ENCODE results near the gene ARRDC2. TPM values are rescaled to one million over a fixed set of nuclear protein-coding genes. Genes with fewer than 3 reads are reported as not detected.
A peak's percentile ranks its signal among the peaks of the same experiment; 100 is the strongest.

The ARRDC2 gene
- total and polyA plus RNA-seq, 9 donors: 6.8 to 22.8 (median 12.6) TPM

DNA sequence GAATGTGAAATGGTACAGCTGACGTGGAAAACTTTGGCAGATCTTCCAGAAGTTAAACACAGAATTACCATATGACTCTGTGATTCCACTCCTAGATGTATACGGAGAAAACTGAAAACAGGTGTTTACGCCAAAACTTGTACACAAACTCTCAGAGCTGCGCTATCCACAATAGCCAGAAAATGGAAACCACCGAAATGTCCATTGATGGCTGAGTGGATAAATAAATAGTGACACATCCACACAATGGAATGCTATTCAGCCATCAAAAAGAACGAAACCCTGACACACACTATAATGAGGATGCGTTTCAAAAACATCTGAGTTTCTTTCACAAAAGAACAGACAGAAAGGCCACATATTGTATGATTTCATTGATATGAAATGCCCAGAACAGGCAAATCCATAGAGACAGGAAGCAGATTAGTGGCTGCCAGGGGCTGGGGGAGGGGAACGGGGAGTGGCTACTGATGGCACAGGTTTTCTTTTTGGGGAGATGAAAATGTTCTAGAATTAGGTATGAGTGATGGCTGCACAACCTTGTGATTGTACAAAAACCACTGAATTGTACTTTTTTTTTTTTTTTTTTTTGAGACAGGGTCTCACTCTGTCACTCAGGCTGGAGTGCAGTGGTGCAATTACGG lies 45.7 kb downstream of the ARRDC2 start:
- no peak overlapping the region for H3K4me3 ChIP-seq
- WGBS, 3 donors: 51 to 59% (median 58%) methylated on average over 9 of the region's 9 CpGs
- no peak for DNase-seq
- peaks cover 2% of the 10 kb centered on the region for H3K4me1 ChIP-seq (ENCODE audit: insufficient read depth)
- no peak for TF ChIP-seq POLR2A (IDR thresholded peaks at IDR 0.05)
- TF ChIP-seq EP300 (IDR thresholded peaks at IDR 0.05): no peak
- TF ChIP-seq, protein P1, sequence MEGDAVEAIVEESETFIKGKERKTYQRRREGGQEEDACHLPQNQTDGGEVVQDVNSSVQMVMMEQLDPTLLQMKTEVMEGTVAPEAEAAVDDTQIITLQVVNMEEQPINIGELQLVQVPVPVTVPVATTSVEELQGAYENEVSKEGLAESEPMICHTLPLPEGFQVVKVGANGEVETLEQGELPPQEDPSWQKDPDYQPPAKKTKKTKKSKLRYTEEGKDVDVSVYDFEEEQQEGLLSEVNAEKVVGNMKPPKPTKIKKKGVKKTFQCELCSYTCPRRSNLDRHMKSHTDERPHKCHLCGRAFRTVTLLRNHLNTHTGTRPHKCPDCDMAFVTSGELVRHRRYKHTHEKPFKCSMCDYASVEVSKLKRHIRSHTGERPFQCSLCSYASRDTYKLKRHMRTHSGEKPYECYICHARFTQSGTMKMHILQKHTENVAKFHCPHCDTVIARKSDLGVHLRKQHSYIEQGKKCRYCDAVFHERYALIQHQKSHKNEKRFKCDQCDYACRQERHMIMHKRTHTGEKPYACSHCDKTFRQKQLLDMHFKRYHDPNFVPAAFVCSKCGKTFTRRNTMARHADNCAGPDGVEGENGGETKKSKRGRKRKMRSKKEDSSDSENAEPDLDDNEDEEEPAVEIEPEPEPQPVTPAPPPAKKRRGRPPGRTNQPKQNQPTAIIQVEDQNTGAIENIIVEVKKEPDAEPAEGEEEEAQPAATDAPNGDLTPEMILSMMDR (IDR thresholded peaks at IDR 0.05): no peak
- no peak overlapping the region for H3K27ac ChIP-seq
- H3K36me3 ChIP-seq: no peaks in the 10 kb centered on the region
- intact Hi-C loops (cut with DNase I): no loop called here
- no peaks in the 10 kb centered on the region for H3K9me3 ChIP-seq
- H3K27me3 ChIP-seq: no peaks in the 10 kb centered on the region

DNA sequence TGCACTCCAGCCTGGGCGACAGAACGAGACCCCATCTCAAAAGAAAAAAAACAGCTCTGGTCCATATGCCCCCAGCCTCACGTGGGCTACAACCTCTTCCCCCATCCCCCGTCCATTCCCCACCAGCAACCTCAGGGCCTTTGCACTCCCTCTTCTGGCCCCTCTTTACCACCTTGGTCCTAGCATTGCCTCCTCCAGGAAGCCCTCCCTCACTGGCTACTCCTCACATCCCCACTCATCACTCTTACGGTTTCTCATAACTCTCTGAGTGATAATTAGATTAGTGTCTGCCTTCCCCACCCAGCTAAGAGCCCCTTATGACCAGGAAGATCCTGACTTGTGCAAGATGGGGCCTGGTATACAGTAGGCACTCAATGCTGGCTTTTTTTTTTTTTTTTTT lies 48.0 kb downstream of the ARRDC2 start:
- Histone ChIP-seq H3K27ac (no peak overlapping the region), H3K4me3 (no peak overlapping the region), H3K4me1 (ENCODE audit: insufficient read depth) (peaks cover 2% of the 10 kb centered on the region), H3K27me3 (no peaks in the 10 kb centered on the region), H3K9me3 (no peaks in the 10 kb centered on the region), H3K36me3 (no peaks in the 10 kb centered on the region)
- no peak for DNase-seq
- intact Hi-C loops (cut with DNase I): loop anchor here in 1 of 4 donors (5.0 kb wide), 1 partner anchor 39 kb away; no protein-coding TSS in a partner anchor
- TF ChIP-seq EP300 (IDR thresholded peaks at IDR 0.05): no peak
- TF ChIP-seq POLR2A (IDR thresholded peaks at IDR 0.05): no peak
- TF ChIP-seq, protein P1 (IDR thresholded peaks at IDR 0.05): no peak
- WGBS, 3 donors: 73 to 77% (median 76%) methylated on average over 5 of the region's 5 CpGs

DNA sequence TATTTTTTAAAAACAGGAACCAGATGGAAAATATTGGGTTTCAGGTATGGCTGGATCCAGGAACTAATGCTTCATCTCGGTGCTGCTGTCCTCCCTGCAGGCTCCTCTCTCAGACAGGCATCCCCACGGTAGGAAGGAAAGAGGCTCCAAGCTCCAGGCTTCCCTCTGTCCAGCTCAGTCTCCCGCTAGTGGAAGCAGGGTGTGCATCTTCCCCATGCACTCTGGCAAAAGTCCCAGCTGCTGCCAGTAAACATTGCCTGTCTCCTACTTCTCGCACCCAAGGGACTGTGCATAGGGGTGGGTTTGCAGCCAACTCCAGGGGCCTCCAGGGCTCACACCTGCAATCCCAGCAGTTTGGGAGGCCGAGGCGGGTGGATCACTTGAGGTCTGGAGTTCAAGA lies 49.6 kb downstream of the ARRDC2 start:
- Histone ChIP-seq H3K36me3 (no peaks in the 10 kb centered on the region), H3K9me3 (no peaks in the 10 kb centered on the region), H3K4me1 (ENCODE audit: insufficient read depth) (no peaks in the 10 kb centered on the region), H3K27me3 (no peaks in the 10 kb centered on the region), H3K27ac (no peak overlapping the region), H3K4me3 (no peak overlapping the region)
- 50 to 67% (median 62%) methylated on average over 6 of the region's 6 CpGs for WGBS, 3 donors
- no peak for TF ChIP-seq POLR2A (IDR thresholded peaks at IDR 0.05)
- TF ChIP-seq, protein P1 (IDR thresholded peaks at IDR 0.05): no peak
- no peak for TF ChIP-seq EP300 (IDR thresholded peaks at IDR 0.05)
- DNase-seq: peak in 2 of 5 donors; percentile 27 to 39
- intact Hi-C loops (cut with DNase I): loop anchor here in 1 of 4 donors (5.0 kb wide), 1 partner anchor 40 kb away; no protein-coding TSS in a partner anchor

GRCh38 chr19:18058208-18059009 lies 50.4 kb downstream of the ARRDC2 start:
- Histone ChIP-seq H3K4me3 (peak overlapping the region; percentile 12), H3K9me3 (no peaks in the 10 kb centered on the region), H3K27ac (no peak overlapping the region), H3K27me3 (no peaks in the 10 kb centered on the region), H3K36me3 (no peaks in the 10 kb centered on the region), H3K4me1 (ENCODE audit: insufficient read depth) (no peaks in the 10 kb centered on the region)
- intact Hi-C loops (cut with DNase I): loop anchor here (2.0 to 5.0 kb wide), 3 partner anchors 41 to 52 kb away; partner anchors contain the start of gene ARRDC2 (in 1 of the 4)
- 2 to 3% (median 3%) methylated on average over 33 to 34 of the region's 34 CpGs for WGBS, 3 donors
- TF ChIP-seq POLR2A (IDR thresholded peaks at IDR 0.05) (no peak), EP300 (IDR thresholded peaks at IDR 0.05) (no peak)
- TF ChIP-seq, protein P1 (IDR thresholded peaks at IDR 0.05): peak; percentile 83 to 92 (median 87)
- DNase-seq: peak; percentile 63 to 86 (median 80)

All from ovary (tissue), 9 donors.